ENCODE measurements around the gene MBD5. TPM values are rescaled to one million over a fixed set of nuclear protein-coding genes. Genes with fewer than 3 reads are reported as not detected.

MBD5 gene
- total and polyA plus RNA-seq, 2 donors (not counting 1 experiment from before 2014, with no cell fraction given) = 10.9 to 69.7 TPM

- TF ChIP-seq EZH2 (IDR thresholded peaks at IDR 0.05; ENCODE audit: borderline replicate concordance, insufficient read depth, low read depth, low read length, poor library complexity, severe bottlenecking) (no peak), CTCF (IDR thresholded peaks at IDR 0.05) (no peak)
- no peak for ATAC-seq (ENCODE audit: low read depth)
- Histone ChIP-seq H3K9ac (ENCODE audit: low read length) (no peak overlapping the region), H3K9me3 (ENCODE audit: control extremely low read depth in 1 of 3, control insufficient read depth in 2 of 3, insufficient read depth in 1 of 3, low read length in 2 of 3) (no peaks in the 10 kb centered on the region), H3K4me1 (ENCODE audit: control insufficient read depth in 2 of 2, insufficient read depth in 2 of 2, low read length in 2 of 2) (no peaks in the 10 kb centered on the region), H3K27me3 (replicated peaks in 1 of 4; ENCODE audit: control extremely low read depth in 1 of 4, control insufficient read depth in 3 of 4, insufficient read depth in 4 of 4, low read length in 3 of 4) (no peaks in the 10 kb centered on the region), H3K4me2 (replicated peaks; ENCODE audit: low read depth, low read length, poor library complexity, severe bottlenecking) (no peak overlapping the region), H3K79me2 (ENCODE audit: control insufficient read depth, insufficient read depth, low read length) (no peaks in the 10 kb centered on the region), H3K4me3 (ENCODE audit: control extremely low read depth in 1 of 5, extremely low read depth in 1 of 5, insufficient read depth in 1 of 5, low read depth in 2 of 5, low read length in 4 of 5) (no peak overlapping the region), H4K20me1 (ENCODE audit: control insufficient read depth, insufficient read depth, low read length, poor library complexity, severe bottlenecking) (no peaks in the 10 kb centered on the region), H3K36me3 (replicated peaks in 1 of 2; ENCODE audit: control extremely low read depth in 1 of 2, control insufficient read depth in 1 of 2, extremely low read depth in 1 of 2, insufficient read depth in 2 of 2, low read length in 1 of 2) (no peaks in the 10 kb centered on the region), H2AFZ (ENCODE audit: insufficient read depth, low read depth, low read length, poor library complexity, severe bottlenecking) (no peak overlapping the region), H3K27ac (ENCODE audit: low read length in 2 of 2) (no peak overlapping the region)
- no peaks in the 10 kb centered on the region for H3K27me3 Mint-ChIP-seq
- no peaks in the 10 kb centered on the region for H3K9me3 Mint-ChIP-seq (ENCODE audit: insufficient read depth)
- intact Hi-C loops (cut with micrococcal nuclease) = no loop called here
- no peak overlapping the region for H3K4me3 Mint-ChIP-seq
- no peak for DNase-seq
- H3K27ac Mint-ChIP-seq = no peak overlapping the region
- 100% methylated on average over 1 of the region's 4 CpGs for WGBS (ENCODE audit: insufficient coverage)
- ChIA-PET POLR2A (no interaction called here), CTCF (no interaction called here)
- H3K4me1 Mint-ChIP-seq = no peaks in the 10 kb centered on the region
These were observed 252.3 kb downstream of the MBD5 start for GRCh38 chr2:148273158-148273691.

- Mint-ChIP-seq H3K27me3 (no peaks in the 10 kb centered on the region), H3K4me3 (no peak overlapping the region), H3K27ac (no peak overlapping the region), H3K9me3 (ENCODE audit: insufficient read depth) (no peaks in the 10 kb centered on the region), H3K4me1 (peaks cover 10% of the 10 kb centered on the region)
- CTCF ChIA-PET = no interaction called here
- no peaks in the 10 kb centered on the region for H3K27me3 ChIP-seq (replicated peaks in 1 of 4; ENCODE audit: control extremely low read depth in 1 of 4, control insufficient read depth in 3 of 4, insufficient read depth in 4 of 4, low read length in 3 of 4)
- no peak for DNase-seq
- 93% methylated on average over 3 of the region's 3 CpGs for WGBS (ENCODE audit: insufficient coverage)
- no peak overlapping the region for H3K4me3 ChIP-seq (ENCODE audit: control extremely low read depth in 1 of 5, extremely low read depth in 1 of 5, insufficient read depth in 1 of 5, low read depth in 2 of 5, low read length in 4 of 5)
- intact Hi-C loops (cut with micrococcal nuclease) = no loop called here
- no peaks in the 10 kb centered on the region for H3K36me3 ChIP-seq (replicated peaks in 1 of 2; ENCODE audit: control extremely low read depth in 1 of 2, control insufficient read depth in 1 of 2, extremely low read depth in 1 of 2, insufficient read depth in 2 of 2, low read length in 1 of 2)
- no peak overlapping the region for H3K9ac ChIP-seq (ENCODE audit: low read length)
- no peaks in the 10 kb centered on the region for H3K4me1 ChIP-seq (ENCODE audit: control insufficient read depth in 2 of 2, insufficient read depth in 2 of 2, low read length in 2 of 2)
- H3K9me3 ChIP-seq (ENCODE audit: control extremely low read depth in 1 of 3, control insufficient read depth in 2 of 3, insufficient read depth in 1 of 3, low read length in 2 of 3) = no peaks in the 10 kb centered on the region
- H4K20me1 ChIP-seq (ENCODE audit: control insufficient read depth, insufficient read depth, low read length, poor library complexity, severe bottlenecking) = no peaks in the 10 kb centered on the region
- no peak overlapping the region for H3K4me2 ChIP-seq (replicated peaks; ENCODE audit: low read depth, low read length, poor library complexity, severe bottlenecking)
- POLR2A ChIA-PET = no interaction called here
- no peak overlapping the region for H2AFZ ChIP-seq (ENCODE audit: insufficient read depth, low read depth, low read length, poor library complexity, severe bottlenecking)
- no peak overlapping the region for H3K27ac ChIP-seq (ENCODE audit: low read length in 2 of 2)
- ATAC-seq (ENCODE audit: low read depth) = no peak
- no peaks in the 10 kb centered on the region for H3K79me2 ChIP-seq (ENCODE audit: control insufficient read depth, insufficient read depth, low read length)
- TF ChIP-seq EZH2 (IDR thresholded peaks at IDR 0.05; ENCODE audit: borderline replicate concordance, insufficient read depth, low read depth, low read length, poor library complexity, severe bottlenecking) = no peak
- no peak for TF ChIP-seq CTCF (IDR thresholded peaks at IDR 0.05)
These were observed 258.3 kb downstream of the MBD5 start for GRCh38 chr2:148279216-148279615.
